ENCODE data around the gene KATNAL2.
"Not testable (repeated sequence)": the region's sequence is repeated elsewhere in the genome, so short reads cannot be mapped to it uniquely, and the experiment has no call there.

Gene KATNAL2

GRCh38 chr18:46917803-46918600 is 600 bp downstream of the KATNAL2 start:
- in situ Hi-C loops (cut with HindIII; ENCODE audit: low pct_ligation_motif_present, low pct_unique_long_range_greater_than_20kb, low sequenced_read_pairs): no loop called here
- DNase-seq: peak; percentile 26

- in situ Hi-C loops (cut with HindIII; ENCODE audit: low pct_ligation_motif_present, low pct_unique_long_range_greater_than_20kb, low sequenced_read_pairs): no loop called here
- DNase-seq: no peak
Observed at GRCh38 chr18:46920067-46920466, 2.7 kb downstream of the KATNAL2 start.

GRCh38 chr18:46920653-46921052 is 3.3 kb downstream of the KATNAL2 start:
- in situ Hi-C loops (cut with HindIII; ENCODE audit: low pct_ligation_motif_present, low pct_unique_long_range_greater_than_20kb, low sequenced_read_pairs): no loop called here
- DNase-seq: no peak

- in situ Hi-C loops (cut with HindIII; ENCODE audit: low pct_ligation_motif_present, low pct_unique_long_range_greater_than_20kb, low sequenced_read_pairs): no loop called here
- DNase-seq: peak; percentile 36
Observed at GRCh38 chr18:46939337-46939963, 22.0 kb downstream of the KATNAL2 start.

- in situ Hi-C loops (cut with HindIII; ENCODE audit: low pct_ligation_motif_present, low pct_unique_long_range_greater_than_20kb, low sequenced_read_pairs): no loop called here
- DNase-seq: no peak
Observed at GRCh38 chr18:46939998-46940571, 22.7 kb downstream of the KATNAL2 start.

GRCh38 chr18:46942646-46943045 is 25.2 kb downstream of the KATNAL2 start:
- in situ Hi-C loops (cut with HindIII; ENCODE audit: low pct_ligation_motif_present, low pct_unique_long_range_greater_than_20kb, low sequenced_read_pairs): no loop called here
- no peak for DNase-seq

- in situ Hi-C loops (cut with HindIII; ENCODE audit: low pct_ligation_motif_present, low pct_unique_long_range_greater_than_20kb, low sequenced_read_pairs): no loop called here
- no peak for DNase-seq
Observed at GRCh38 chr18:46946656-46947282, 29.4 kb downstream of the KATNAL2 start.

GRCh38 chr18:46950064-46950656 is 32.8 kb downstream of the KATNAL2 start:
- in situ Hi-C loops (cut with HindIII; ENCODE audit: low pct_ligation_motif_present, low pct_unique_long_range_greater_than_20kb, low sequenced_read_pairs): no loop called here
- DNase-seq: peak; percentile 27

- in situ Hi-C loops (cut with HindIII; ENCODE audit: low pct_ligation_motif_present, low pct_unique_long_range_greater_than_20kb, low sequenced_read_pairs): no loop called here
- no peak for DNase-seq
Observed at GRCh38 chr18:46953195-46953594, 35.8 kb downstream of the KATNAL2 start.

GRCh38 chr18:46958209-46958608 is 40.8 kb downstream of the KATNAL2 start:
- DNase-seq: no peak
- in situ Hi-C loops (cut with HindIII; ENCODE audit: low pct_ligation_motif_present, low pct_unique_long_range_greater_than_20kb, low sequenced_read_pairs): no loop called here

GRCh38 chr18:46963656-46964578 is 46.5 kb downstream of the KATNAL2 start:
- DNase-seq; in situ Hi-C loops (cut with HindIII; ENCODE audit: low pct_ligation_motif_present, low pct_unique_long_range_greater_than_20kb, low sequenced_read_pairs): not testable (repeated sequence)

GRCh38 chr18:46964579-46965293 is 47.3 kb downstream of the KATNAL2 start:
- DNase-seq; in situ Hi-C loops (cut with HindIII; ENCODE audit: low pct_ligation_motif_present, low pct_unique_long_range_greater_than_20kb, low sequenced_read_pairs): not testable (repeated sequence)

- in situ Hi-C loops (cut with HindIII; ENCODE audit: low pct_ligation_motif_present, low pct_unique_long_range_greater_than_20kb, low sequenced_read_pairs): not testable (repeated sequence)
Observed at GRCh38 chr18:46966266-46966665, 48.9 kb downstream of the KATNAL2 start.

GRCh38 chr18:46969551-46969950 is 52.1 kb downstream of the KATNAL2 start:
- in situ Hi-C loops (cut with HindIII; ENCODE audit: low pct_ligation_motif_present, low pct_unique_long_range_greater_than_20kb, low sequenced_read_pairs); DNase-seq: not testable (repeated sequence)

More at GRCh38 chr18:46966266-46966665, 48.9 kb downstream of the KATNAL2 start:
- DNase-seq: not testable (repeated sequence)

- in situ Hi-C loops (cut with HindIII; ENCODE audit: low pct_ligation_motif_present, low pct_unique_long_range_greater_than_20kb, low sequenced_read_pairs); DNase-seq: not testable (repeated sequence)
Observed at GRCh38 chr18:47019870-47020269, 102.5 kb downstream of the KATNAL2 start.

GRCh38 chr18:47020757-47021156 is 103.4 kb downstream of the KATNAL2 start:
- in situ Hi-C loops (cut with HindIII; ENCODE audit: low pct_ligation_motif_present, low pct_unique_long_range_greater_than_20kb, low sequenced_read_pairs): not testable (repeated sequence)

GRCh38 chr18:47022821-47023220 is 105.4 kb downstream of the KATNAL2 start:
- DNase-seq; in situ Hi-C loops (cut with HindIII; ENCODE audit: low pct_ligation_motif_present, low pct_unique_long_range_greater_than_20kb, low sequenced_read_pairs): not testable (repeated sequence)

More at GRCh38 chr18:47020757-47021156, 103.4 kb downstream of the KATNAL2 start:
- not testable (repeated sequence) for DNase-seq
